Uterus (tissue), 4 donors: ENCODE data around the gene INSIG1. TPM values are rescaled to one million over a fixed set of nuclear protein-coding genes. Genes with fewer than 3 reads are reported as not detected.
A peak's percentile ranks its signal among the peaks of the same experiment; 100 is the strongest.

Experiments used
- DNase-seq, 2 donors: peaks; one replicate each; pipeline ENCODE4 v3.0.0-alpha.2; 2019 to 2020
- H3K27ac ChIP-seq, 2 donors: fragments of 200-600 bp; sonication (generic); 1 replicate in 1 of 2; 2 replicates in 1 of 2; pipeline ENCODE4 v1.5.1; 2016 to 2018
- H3K27me3 ChIP-seq, 2 donors: fragments of 200-600 bp; sonication (generic); one replicate each; pipeline ENCODE4 v1.5.1; 2018 to 2019; ENCODE audit warnings: control low read depth in 1 of 2
- H3K36me3 ChIP-seq, 2 donors: fragments of 200-600 bp; sonication (generic); one replicate each; pipeline ENCODE4 v1.5.1; 2019; ENCODE audit warnings: control low read depth in 1 of 2
- H3K4me1 ChIP-seq, 2 donors: fragments of 200-600 bp; sonication (generic); one replicate each; pipeline ENCODE4 v1.5.1; 2018 to 2019; ENCODE audit warnings: control low read depth in 1 of 2
- H3K4me3 ChIP-seq, 2 donors: fragments of 200-600 bp; sonication (generic); 1 replicate in 1 of 2; 2 replicates in 1 of 2; pipeline ENCODE4 v1.5.1; 2018 to 2019; ENCODE audit warnings: mild to moderate bottlenecking in 1 of 2
- H3K9me3 ChIP-seq, 2 donors: fragments of 200-600 bp; sonication (generic); one replicate each; pipeline ENCODE4 v1.5.1; 2019; ENCODE audit warnings: control low read depth in 1 of 2
- CTCF ChIP-seq, 4 experiments: fragments of 200-600 bp in 2 of 4; fragments of 450-650 bp in 2 of 4; sonication (generic) in 2 of 4; IDR thresholded peaks; one replicate each; pipeline ENCODE4 v1.5.1; 2016 to 2019; ENCODE audit warnings: antibody characterized with exemption in 4 of 4, mild to moderate bottlenecking in 2 of 4, moderate library complexity in 1 of 4
- POLR2A ChIP-seq, 2 donors: fragments of 450-650 bp; IDR thresholded peaks; one replicate each; pipeline ENCODE4 v1.6.1; 2016; ENCODE audit warnings: antibody characterized with exemption in 2 of 2, mild to moderate bottlenecking in 1 of 2, moderate library complexity in 1 of 2
- intact Hi-C: fragments of 100-400 bp; cut with DNase I; formaldehyde crosslinking; loops from one replicate; pipeline ENCODE4 v1.15.1; 2023; ENCODE audit warnings: low total_unique reads
- total RNA-seq, 4 donors: library from RNA; depleted of rRNA in 3 of 4; stranded (reverse); fragments of >200 nt in 3 of 4; gene quantifications; one replicate each; pipeline versions ENCODE4 v1.1.0 to v1.2.4, GENCODE V29; 2014 to 2023
- donor health status: DM: yes; HTN: yes; CAD: no.

The INSIG1 gene
- total RNA-seq, 4 donors from 2014 or later, result 11.0 to 46.6 (median 22.0) TPM

GRCh38 chr7:155343150-155343549 is 45.5 kb downstream of the INSIG1 start:
- H3K4me1 ChIP-seq, result peaks cover 0 to 5% of the 10 kb centered on the region in 2 donors
- H3K9me3 ChIP-seq, result no peaks in the 10 kb centered on the region
- no peak overlapping the region for H3K4me3 ChIP-seq
- no peaks in the 10 kb centered on the region for H3K27me3 ChIP-seq
- no peak for TF ChIP-seq CTCF (IDR thresholded peaks at IDR 0.05)
- no peak overlapping the region for H3K27ac ChIP-seq
- no peak for DNase-seq
- no peaks in the 10 kb centered on the region for H3K36me3 ChIP-seq
- intact Hi-C loops, result loop anchor here (10.0 kb wide), 2 partner anchors 148 to 418 kb away; no protein-coding TSS in a partner anchor

GRCh38 chr7:155343661-155344121 is 46.0 kb downstream of the INSIG1 start:
- TF ChIP-seq CTCF (IDR thresholded peaks at IDR 0.05) (no peak), POLR2A (IDR thresholded peaks at IDR 0.05) (no peak)
- Histone ChIP-seq H3K36me3 (no peaks in the 10 kb centered on the region), H3K4me1 (peaks cover 0 to 5% of the 10 kb centered on the region in 2 donors), H3K27me3 (no peaks in the 10 kb centered on the region), H3K4me3 (no peak overlapping the region), H3K27ac (no peak overlapping the region), H3K9me3 (no peaks in the 10 kb centered on the region)
- no peak for DNase-seq
- intact Hi-C loops, result loop anchor here (10.0 kb wide), 2 partner anchors 149 to 419 kb away; no protein-coding TSS in a partner anchor

- intact Hi-C loops, result loop anchor here (10.0 kb wide), 2 partner anchors 149 to 419 kb away; no protein-coding TSS in a partner anchor
- no peak overlapping the region for H3K27ac ChIP-seq
- TF ChIP-seq POLR2A (IDR thresholded peaks at IDR 0.05) (no peak), CTCF (IDR thresholded peaks at IDR 0.05) (no peak)
- no peaks in the 10 kb centered on the region for H3K9me3 ChIP-seq
- DNase-seq, result no peak
- H3K4me3 ChIP-seq, result no peak overlapping the region
- H3K27me3 ChIP-seq, result no peaks in the 10 kb centered on the region
- H3K36me3 ChIP-seq, result no peaks in the 10 kb centered on the region
- peaks cover 0 to 5% of the 10 kb centered on the region in 2 donors for H3K4me1 ChIP-seq
These were observed 46.6 kb downstream of the INSIG1 start for GRCh38 chr7:155344270-155344617.

GRCh38 chr7:155344618-155345433 is 47.1 kb downstream of the INSIG1 start:
- intact Hi-C loops, result loop anchor here (10.0 kb wide), 2 partner anchors 150 to 420 kb away; no protein-coding TSS in a partner anchor

More at GRCh38 chr7:155344618-155345433, 47.1 kb downstream of the INSIG1 start:
- Histone ChIP-seq H3K27ac (no peak overlapping the region), H3K4me1 (peaks cover 0 to 5% of the 10 kb centered on the region in 2 donors), H3K9me3 (no peaks in the 10 kb centered on the region), H3K4me3 (peak overlapping the region in 1 of 2 donors; percentile 29), H3K27me3 (no peaks in the 10 kb centered on the region), H3K36me3 (no peaks in the 10 kb centered on the region)
- peak; percentile 66 to 81 for DNase-seq
- peak; percentile 69 to 98 (median 90) for TF ChIP-seq CTCF (IDR thresholded peaks at IDR 0.05)
- TF ChIP-seq POLR2A (IDR thresholded peaks at IDR 0.05), result no peak
